HCT116 (cell line): Measurements from ENCODE around the gene RFESD. TPM values are rescaled to one million over a fixed set of nuclear protein-coding genes. Genes with fewer than 3 reads are reported as not detected.
A peak's percentile ranks its signal among the peaks of the same experiment; 100 is the strongest.

Experiments used
- ATAC-seq: fragments of 200-7000 bp; cut with Tn5 transposase; 2 replicates; pipeline ENCODE4 v1.9.1; 2020; ENCODE audit warnings: mild to moderate bottlenecking, moderate library complexity
- BruUV-seq: library from RNA; stranded (reverse); fragments of 400-500 nt; replicated peaks from 2 replicates; lab custom pipeline; 2021; lab: Mats Ljungman, UMichigan
- CTCF ChIA-PET: fragments of 300-600 bp; sonication (Branson Sonifier 250); formaldehyde crosslinking; loops from one replicate; lab custom pipeline; 2021; ENCODE audit warnings: antibody characterized with exemption; lab: Charles Lee
- POLR2A ChIA-PET: fragments of 300-600, 350-600 bp; sonication (Branson Sonifier 250); formaldehyde crosslinking; loops from one replicate; lab custom pipeline; 2021; ENCODE audit warnings: antibody characterized with exemption; lab: Charles Lee
- RAD21 ChIA-PET, 2 experiments: fragments of 300-600 bp; sonication (Branson Sonifier 250); formaldehyde crosslinking; loops; one replicate each; lab custom pipeline; 2023; ENCODE audit warnings: low total read pairs in 2 of 2; ENCODE audit not compliant: uncharacterized antibody in 2 of 2, unreplicated experiment in 2 of 2, low non-redundant PET in 1 of 2; lab: Charles Lee
- DNase-seq: peaks from one replicate; pipeline ENCODE4 v3.0.0-alpha.2; 2010; ENCODE audit warnings: low read depth, low spot score
- H2AFZ ChIP-seq: fragments of 200-600 bp; shearing (Covaris generic), sonication (generic); 2 replicates; pipeline ENCODE4 v1.6.1; 2017; ENCODE audit warnings: low read depth, mixed run types, mixed read lengths, antibody characterized with exemption, low read length; ENCODE audit not compliant: poor library complexity, severe bottlenecking
- H3K27ac ChIP-seq: 2 replicates; pipeline ENCODE4 v1.5.1; 2012; ENCODE audit warnings: low read depth, low read length
- H3K27me3 ChIP-seq: fragments of 200-600 bp; sonication (generic); 2 replicates; pipeline ENCODE4 v1.6.1; 2016; ENCODE audit warnings: mixed run types, low read length, mixed read lengths; ENCODE audit not compliant: insufficient read depth
- H3K36me3 ChIP-seq, 2 experiments: fragments of 200-500 bp in 1 of 2; fragments of 200-600 bp in 1 of 2; sonication (Bioruptor generic) in 1 of 2; sonication (generic) in 1 of 2; 2 replicates each; pipeline versions ENCODE4 v1.5.1 to v1.6.1; 2014 to 2016; ENCODE audit warnings: low read length in 2 of 2, inconsistent platforms in 1 of 2, mixed read lengths in 1 of 2, mixed run types in 1 of 2; ENCODE audit not compliant: insufficient read depth in 2 of 2, control insufficient read depth in 1 of 2
- H3K4me1 ChIP-seq, 2 experiments: fragments of 200-600 bp in 1 of 2; sonication (generic) in 1 of 2; 2 replicates each; pipeline versions ENCODE4 v1.5.1 to v1.6.1; 2012 to 2017; ENCODE audit warnings: low read length in 2 of 2, inconsistent platforms in 1 of 2, mild to moderate bottlenecking in 1 of 2, mixed read lengths in 1 of 2, mixed run types in 1 of 2, moderate library complexity in 1 of 2; ENCODE audit not compliant: insufficient read depth in 2 of 2, control insufficient read depth in 1 of 2
- H3K4me2 ChIP-seq: fragments of 200-600 bp; sonication (generic); 2 replicates; pipeline ENCODE4 v1.6.1; 2017; ENCODE audit warnings: mixed run types, low read length, mixed read lengths
- H3K4me3 ChIP-seq, 2 experiments: fragments of 200-600 bp in 1 of 2; sonication (generic) in 1 of 2; replicated peaks in 1 of 2; 2 replicates each; pipeline ENCODE4 v1.5.1; 2011 to 2016; ENCODE audit warnings: low read length in 2 of 2, control low read depth in 1 of 2, low read depth in 1 of 2, mild to moderate bottlenecking in 1 of 2, mixed read lengths in 1 of 2, mixed run types in 1 of 2
- H3K79me2 ChIP-seq: fragments of 200-600 bp; sonication (generic); 2 replicates; pipeline ENCODE4 v1.6.1; 2017; ENCODE audit warnings: mild to moderate bottlenecking, mixed run types, low read length, moderate library complexity, mixed read lengths; ENCODE audit not compliant: insufficient read depth
- H3K9ac ChIP-seq: fragments of 200-600 bp; sonication (generic); 2 replicates; pipeline ENCODE4 v1.6.1; 2016; ENCODE audit warnings: low read length, mixed read lengths
- H3K9me2 ChIP-seq: fragments of 200-600 bp; sonication (generic), shearing (Covaris generic); 2 replicates; pipeline ENCODE4 v1.6.1; 2017; ENCODE audit warnings: mixed run types, mild to moderate bottlenecking, moderate library complexity; ENCODE audit not compliant: insufficient read depth
- H3K9me3 ChIP-seq, 2 experiments: fragments of 200-500 bp in 1 of 2; fragments of 200-600 bp in 1 of 2; sonication (Bioruptor generic) in 1 of 2; sonication (generic) in 1 of 2; 2 replicates each; pipeline ENCODE4 v1.6.1; 2014 to 2017; ENCODE audit warnings: low read length in 2 of 2, mixed read lengths in 2 of 2, inconsistent platforms in 1 of 2, low read depth in 1 of 2, mild to moderate bottlenecking in 1 of 2, mixed run types in 1 of 2, moderate library complexity in 1 of 2; ENCODE audit not compliant: control insufficient read depth in 1 of 2, insufficient read depth in 1 of 2
- H4K20me1 ChIP-seq: fragments of 200-600 bp; sonication (generic), shearing (Covaris generic); 2 replicates; pipeline ENCODE4 v1.6.1; 2017; ENCODE audit warnings: mixed run types, mild to moderate bottlenecking, moderate library complexity; ENCODE audit not compliant: insufficient read depth
- CBX3 ChIP-seq: IDR thresholded peaks from 2 replicates; pipeline ENCODE4 v1.6.1; 2012; ENCODE audit warnings: low read depth
- CEBPB ChIP-seq: IDR thresholded peaks from 2 replicates; pipeline ENCODE4 v1.6.1; 2012; ENCODE audit warnings: low read depth
- ELF1 ChIP-seq: IDR thresholded peaks from 2 replicates; pipeline ENCODE4 v1.6.1; 2012; ENCODE audit warnings: low read depth, borderline replicate concordance
- EZH2 ChIP-seq: fragments of 200-600 bp; sonication (generic); IDR thresholded peaks from 2 replicates; pipeline ENCODE4 v1.6.1; 2017; ENCODE audit warnings: antibody characterized with exemption, mixed run types
- EZH2phosphoT487 ChIP-seq: fragments of 200-600 bp; IDR thresholded peaks from 2 replicates; pipeline ENCODE4 v1.6.1; 2018; ENCODE audit warnings: antibody characterized with exemption, borderline replicate concordance
- FOSL1 ChIP-seq: IDR thresholded peaks from 2 replicates; pipeline ENCODE4 v1.6.1; 2012; ENCODE audit warnings: low read depth
- JUND ChIP-seq: IDR thresholded peaks from 2 replicates; pipeline ENCODE4 v1.6.1; 2012
- MAX ChIP-seq: IDR thresholded peaks from 2 replicates; pipeline ENCODE4 v1.6.1; 2012
- POLR2A ChIP-seq: IDR thresholded peaks from 2 replicates; pipeline ENCODE4 v1.7.0; 2011; ENCODE audit warnings: borderline replicate concordance; ENCODE audit not compliant: insufficient read depth, insufficient read length; ENCODE audit errors: extremely low read depth
- SP1 ChIP-seq: IDR thresholded peaks from 2 replicates; pipeline ENCODE4 v1.6.1; 2012; ENCODE audit warnings: low read depth
- SRF ChIP-seq: IDR thresholded peaks from 2 replicates; pipeline ENCODE4 v1.6.1; 2012; ENCODE audit warnings: low read depth
- TCF7L2 ChIP-seq: IDR thresholded peaks from 2 replicates; pipeline ENCODE4 v1.7.0; 2011; ENCODE audit warnings: borderline replicate concordance, inconsistent platforms; ENCODE audit not compliant: insufficient read depth, insufficient read length; ENCODE audit errors: extremely low read depth
- ZBTB33 ChIP-seq: IDR thresholded peaks from 2 replicates; pipeline ENCODE4 v1.6.1; 2011; ENCODE audit warnings: mild to moderate bottlenecking, low read length, moderate library complexity; ENCODE audit not compliant: insufficient replicate concordance; ENCODE audit errors: extremely low read depth
- ZNF274 ChIP-seq: fragments of 200-500 bp; sonication (Bioruptor generic); IDR thresholded peaks from 2 replicates; pipeline ENCODE4 v1.6.1; 2014; ENCODE audit warnings: mild to moderate bottlenecking, low read depth, low read length, inconsistent platforms
- intact Hi-C: fragments of 100-400 bp; cut with micrococcal nuclease; formaldehyde crosslinking; loops from 2 replicates; pipeline ENCODE4 v1.10.0; 2022
- total RNA-seq: library from RNA; stranded (reverse); gene quantifications from one replicate; pipeline ENCODE4 v1.2.1, GENCODE V29; 2021; ENCODE audit not compliant: unreplicated experiment

The RFESD gene
- total RNA-seq, 1 experiment from 2014 or later: 4.1 TPM

- H4K20me1 ChIP-seq: no peaks in the 10 kb centered on the region
- POLR2A ChIA-PET: interaction anchor here (0.7 kb wide), 1 partner anchor 21 kb away, joined by 3 read pairs; the partner anchor contains the start of gene RFESD
- CTCF ChIA-PET: interaction anchor here (1.5 kb wide), 1 partner anchor 114 kb away, joined by 8 read pairs; no protein-coding TSS in a partner anchor
Observed at GRCh38 chr5:95667678-95668077, 21.1 kb downstream of the RFESD start.

More at GRCh38 chr5:95667678-95668077, 21.1 kb downstream of the RFESD start:
- no TSS peak for BruUV-seq
- H3K4me1 ChIP-seq: peaks cover 0 to 9% of the 10 kb centered on the region in 2 experiments; a peak in 3 of 4 replicates
- H3K9ac ChIP-seq: no peak overlapping the region
- H3K36me3 ChIP-seq: no peaks in the 10 kb centered on the region
- no peaks in the 10 kb centered on the region for H3K79me2 ChIP-seq
- H2AFZ ChIP-seq: peak overlapping the region; percentile 94
- TF ChIP-seq POLR2A (no peak), SRF (no peak), TCF7L2 (no peak), ZNF274 (no peak), CBX3 (no peak), CEBPB (no peak), JUND (no peak), ELF1 (no peak), EZH2 (no peak), MAX (no peak), EZH2phosphoT487 (no peak), FOSL1 (no peak), SP1 (no peak), ZBTB33 (no peak)
- TF ChIP-seq, all 23 proteins: peak for 0
- no peaks in the 10 kb centered on the region for H3K9me3 ChIP-seq
- no peaks in the 10 kb centered on the region for H3K9me2 ChIP-seq
- H3K27ac ChIP-seq: no peak overlapping the region
- no peak for ATAC-seq
- no peaks in the 10 kb centered on the region for H3K27me3 ChIP-seq
- RAD21 ChIA-PET: no interaction called here
- no peak overlapping the region for H3K4me2 ChIP-seq
- no peak overlapping the region for H3K4me3 ChIP-seq
- no peak for DNase-seq
- intact Hi-C loops: no loop called here
